Gastrocnemius medialis (tissue), 4 donors: ENCODE measurements around the gene AP5B1.

Source experiments
- POLR2A ChIP-seq, 2 donors: fragments of 450-650 bp; IDR thresholded peaks; one replicate each; pipeline ENCODE4 v1.6.1; 2017; ENCODE audit warnings: antibody characterized with exemption in 2 of 2, mild to moderate bottlenecking in 2 of 2, moderate library complexity in 2 of 2
- TF ChIP-seq, protein P1 (sequence below), 5 experiments: fragments of 450-650 bp in 3 of 5; fragments of 200-600 bp in 2 of 5; sonication (generic) in 2 of 5; IDR thresholded peaks in 4 of 5; conservative IDR thresholded peaks in 1 of 5; 1 replicate in 4 of 5; 2 replicates in 1 of 5; pipeline ENCODE4 v1.5.1; 2016 to 2019; ENCODE audit warnings: antibody characterized with exemption in 5 of 5, mild to moderate bottlenecking in 3 of 5, moderate library complexity in 3 of 5

DNA sequence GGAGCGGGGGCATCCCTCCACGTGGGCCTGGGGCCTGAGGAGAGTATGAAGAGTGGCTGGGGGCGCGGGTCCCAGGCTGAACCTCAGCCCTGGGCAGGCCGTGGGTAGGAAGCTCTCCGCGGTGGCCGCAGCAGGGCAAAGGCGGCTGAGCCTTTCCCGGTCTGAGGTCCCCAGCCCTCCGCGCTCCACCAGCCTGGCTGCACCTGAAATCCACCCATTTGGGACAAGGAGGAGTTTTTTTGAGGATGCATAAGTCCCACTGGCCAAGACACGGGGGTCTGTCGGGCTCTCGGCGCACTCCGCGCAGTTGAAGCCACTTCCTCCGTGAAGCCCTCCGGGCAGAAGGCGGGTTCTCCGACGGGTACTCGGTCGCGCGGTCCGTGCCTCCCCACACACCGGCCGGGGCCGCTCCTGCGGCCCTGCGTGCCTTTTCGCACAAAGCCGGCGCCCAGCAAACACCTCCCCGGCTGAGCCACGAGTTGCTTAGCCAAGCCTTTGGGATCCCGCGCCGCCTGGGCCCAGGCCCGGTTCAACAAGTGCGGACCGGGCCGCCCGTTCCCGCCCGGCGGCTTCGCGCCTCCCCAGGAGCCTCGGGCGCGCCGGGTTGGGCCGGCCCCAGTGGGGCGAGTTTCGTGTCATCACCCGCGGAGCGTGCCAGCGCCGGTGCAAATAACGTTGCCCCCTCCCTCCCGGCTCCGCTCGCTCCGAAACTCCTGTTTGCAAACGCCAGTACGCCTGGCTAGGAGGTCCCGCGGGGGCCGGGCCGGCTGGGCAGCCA lies 5.4 kb upstream of the AP5B1 start:
- no peak for TF ChIP-seq POLR2A (IDR thresholded peaks at IDR 0.05)
- TF ChIP-seq, protein P1, sequence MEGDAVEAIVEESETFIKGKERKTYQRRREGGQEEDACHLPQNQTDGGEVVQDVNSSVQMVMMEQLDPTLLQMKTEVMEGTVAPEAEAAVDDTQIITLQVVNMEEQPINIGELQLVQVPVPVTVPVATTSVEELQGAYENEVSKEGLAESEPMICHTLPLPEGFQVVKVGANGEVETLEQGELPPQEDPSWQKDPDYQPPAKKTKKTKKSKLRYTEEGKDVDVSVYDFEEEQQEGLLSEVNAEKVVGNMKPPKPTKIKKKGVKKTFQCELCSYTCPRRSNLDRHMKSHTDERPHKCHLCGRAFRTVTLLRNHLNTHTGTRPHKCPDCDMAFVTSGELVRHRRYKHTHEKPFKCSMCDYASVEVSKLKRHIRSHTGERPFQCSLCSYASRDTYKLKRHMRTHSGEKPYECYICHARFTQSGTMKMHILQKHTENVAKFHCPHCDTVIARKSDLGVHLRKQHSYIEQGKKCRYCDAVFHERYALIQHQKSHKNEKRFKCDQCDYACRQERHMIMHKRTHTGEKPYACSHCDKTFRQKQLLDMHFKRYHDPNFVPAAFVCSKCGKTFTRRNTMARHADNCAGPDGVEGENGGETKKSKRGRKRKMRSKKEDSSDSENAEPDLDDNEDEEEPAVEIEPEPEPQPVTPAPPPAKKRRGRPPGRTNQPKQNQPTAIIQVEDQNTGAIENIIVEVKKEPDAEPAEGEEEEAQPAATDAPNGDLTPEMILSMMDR (IDR thresholded peaks at IDR 0.05 in 4 of 5, conservative IDR thresholded peaks at IDR 0.05 in 1 of 5), result no peak
